Activated CD8-positive, alpha-beta T cell treated with anti-CD3 and anti-CD28 coated beads for 36 hours (primary cell): ENCODE data around the gene FRRS1. TPM values are rescaled to one million over a fixed set of nuclear protein-coding genes. Genes with fewer than 3 reads are reported as not detected.

ENCODE experiments used
- ATAC-seq: fragments of 200-7000 bp; cut with Tn5 transposase; one replicate; pipeline ENCODE4 v1.10.0; 2021; ENCODE audit warnings: mild to moderate bottlenecking, moderate library complexity
- CTCF ChIA-PET: fragments of 350-600 bp; sonication (Branson Sonifier 250); formaldehyde crosslinking; loops from one replicate; lab custom pipeline; 2021; ENCODE audit warnings: antibody characterized with exemption; lab: Charles Lee
- POLR2A ChIA-PET: fragments of 350-600 bp; sonication (Branson Sonifier 250); formaldehyde crosslinking; loops from one replicate; lab custom pipeline; 2021; ENCODE audit warnings: antibody characterized with exemption; lab: Charles Lee
- DNase-seq: peaks from one replicate; pipeline ENCODE4 v3.0.0-alpha.2; 2020
- H3K27ac Mint-ChIP-seq: one replicate; pipeline ENCODE4 v1.8.0; 2021; ENCODE audit warnings: mild to moderate bottlenecking, mixed read lengths
- H3K27me3 Mint-ChIP-seq: one replicate; pipeline ENCODE4 v1.8.0; 2021; ENCODE audit warnings: mixed read lengths
- H3K36me3 Mint-ChIP-seq: one replicate; pipeline ENCODE4 v1.8.0; 2021; ENCODE audit warnings: low read depth, mixed read lengths
- H3K4me1 Mint-ChIP-seq: one replicate; pipeline ENCODE4 v1.8.0; 2021; ENCODE audit warnings: low read depth, mixed read lengths
- H3K4me3 Mint-ChIP-seq: one replicate; pipeline ENCODE4 v1.8.0; 2021; ENCODE audit warnings: mild to moderate bottlenecking, moderate library complexity, mixed read lengths
- H3K9me3 Mint-ChIP-seq: one replicate; pipeline ENCODE4 v1.8.0; 2021; ENCODE audit warnings: mixed read lengths
- CTCF ChIP-seq: fragments of 200-600 bp; IDR thresholded peaks from one replicate; pipeline ENCODE4 v1.8.0; 2022; ENCODE audit warnings: antibody characterized with exemption, mild to moderate bottlenecking
- intact Hi-C: fragments of 100-400 bp; cut with micrococcal nuclease; formaldehyde crosslinking; loops from one replicate; pipeline ENCODE4 v1.10.0; 2022
- total RNA-seq, 2 experiments: library from RNA; stranded (reverse); gene quantifications; one replicate each; pipeline ENCODE4 v1.2.3, GENCODE V29; 2021

Gene FRRS1
- total RNA-seq, 2 experiments from 2014 or later, result 4.0 to 4.2 TPM

GRCh38 chr1:99663501-99663900, 102.9 kb downstream of the FRRS1 start:
- CTCF ChIA-PET, result interaction anchor here (1.7 kb wide), 1 partner anchor 22 kb away, joined by 6 read pairs; no protein-coding TSS in a partner anchor
- H3K9me3 Mint-ChIP-seq, result no peaks in the 10 kb centered on the region
- intact Hi-C loops, result no loop called here
- H3K36me3 Mint-ChIP-seq, result no peaks in the 10 kb centered on the region
- no peak overlapping the region for H3K27ac Mint-ChIP-seq
- ATAC-seq (no peak), DNase-seq (no peak)
- H3K4me1 Mint-ChIP-seq, result no peaks in the 10 kb centered on the region
- peaks cover 6% of the 10 kb centered on the region for H3K27me3 Mint-ChIP-seq
- no peak overlapping the region for H3K4me3 Mint-ChIP-seq
- no peak for TF ChIP-seq CTCF
- POLR2A ChIA-PET, result interaction anchor here (0.6 to 1.0 kb wide), 2 partner anchors 13 to 60 kb away, joined by 3 to 5 read pairs; no protein-coding TSS in a partner anchor

- H3K27ac Mint-ChIP-seq, result no peak overlapping the region
- no peaks in the 10 kb centered on the region for H3K36me3 Mint-ChIP-seq
- no peak for DNase-seq
- ChIA-PET CTCF (interaction anchor here (1.7 kb wide), 1 partner anchor 23 kb away, joined by 6 read pairs; no protein-coding TSS in a partner anchor), POLR2A (no interaction called here)
- peaks cover 6% of the 10 kb centered on the region for H3K27me3 Mint-ChIP-seq
- no peak for TF ChIP-seq CTCF
- H3K4me3 Mint-ChIP-seq, result no peak overlapping the region
- ATAC-seq, result no peak
- no peaks in the 10 kb centered on the region for H3K9me3 Mint-ChIP-seq
- no peaks in the 10 kb centered on the region for H3K4me1 Mint-ChIP-seq
- intact Hi-C loops, result no loop called here
Measured at GRCh38 chr1:99662539-99663080, 103.8 kb downstream of the FRRS1 start.

- Mint-ChIP-seq H3K36me3 (no peaks in the 10 kb centered on the region), H3K9me3 (no peaks in the 10 kb centered on the region), H3K4me3 (no peak overlapping the region), H3K4me1 (no peaks in the 10 kb centered on the region), H3K27me3 (peaks cover 6% of the 10 kb centered on the region), H3K27ac (no peak overlapping the region)
- DNase-seq (no peak), ATAC-seq (no peak)
- CTCF ChIA-PET, result interaction anchor here (1.4 to 1.7 kb wide), 2 partner anchors 10 to 24 kb away, joined by 3 to 6 read pairs; no protein-coding TSS in a partner anchor
- intact Hi-C loops, result no loop called here
- TF ChIP-seq CTCF, result no peak
- POLR2A ChIA-PET, result no interaction called here
Measured at GRCh38 chr1:99661780-99662179, 104.7 kb downstream of the FRRS1 start.

- Mint-ChIP-seq H3K4me3 (no peak overlapping the region), H3K36me3 (no peaks in the 10 kb centered on the region), H3K9me3 (no peaks in the 10 kb centered on the region), H3K4me1 (no peaks in the 10 kb centered on the region), H3K27me3 (peaks cover 6% of the 10 kb centered on the region), H3K27ac (no peak overlapping the region)
- POLR2A ChIA-PET, result no interaction called here
- no peak for TF ChIP-seq CTCF
- no peak for DNase-seq
- CTCF ChIA-PET, result interaction anchor here (1.4 kb wide), 1 partner anchor 9 kb away, joined by 3 read pairs; no protein-coding TSS in a partner anchor
- intact Hi-C loops, result no loop called here
- ATAC-seq, result no peak
Measured at GRCh38 chr1:99660496-99660895, 105.9 kb downstream of the FRRS1 start.

- no peak for DNase-seq
- H3K27ac Mint-ChIP-seq, result no peak overlapping the region
- H3K4me1 Mint-ChIP-seq, result no peaks in the 10 kb centered on the region
- intact Hi-C loops, result no loop called here
- no peaks in the 10 kb centered on the region for H3K36me3 Mint-ChIP-seq
- CTCF ChIA-PET, result interaction anchor here (0.9 kb wide), 1 partner anchor 24 kb away, joined by 3 read pairs; no protein-coding TSS in a partner anchor
- no peak overlapping the region for H3K4me3 Mint-ChIP-seq
- ATAC-seq, result no peak
- H3K27me3 Mint-ChIP-seq, result peaks cover 6% of the 10 kb centered on the region
- TF ChIP-seq CTCF, result no peak
- POLR2A ChIA-PET, result no interaction called here
- H3K9me3 Mint-ChIP-seq, result no peaks in the 10 kb centered on the region
Measured at GRCh38 chr1:99659755-99660210, 106.7 kb downstream of the FRRS1 start.
